Thyroid gland (tissue), 4 donors: Measurements from ENCODE around the gene NRIP1. TPM values are rescaled to one million over a fixed set of nuclear protein-coding genes. Genes with fewer than 3 reads are reported as not detected.

ENCODE experiments used
- DNase-seq, 2 donors: peaks; one replicate each; pipeline ENCODE4 v3.0.0-alpha.2; 2019
- H3K27ac ChIP-seq, 3 donors: fragments of 200-600 bp; sonication (generic); 1 replicate in 2 of 3; 2 replicates in 1 of 3; pipeline ENCODE4 v1.5.1; 2016 to 2019; ENCODE audit warnings: mild to moderate bottlenecking in 1 of 3, moderate library complexity in 1 of 3
- H3K27me3 ChIP-seq: fragments of 200-600 bp; sonication (generic); one replicate; pipeline ENCODE4 v1.5.1; 2019
- H3K36me3 ChIP-seq, 2 donors: fragments of 200-600 bp; sonication (generic); one replicate each; pipeline ENCODE4 v1.5.1; 2016 to 2019
- H3K4me1 ChIP-seq, 2 donors: fragments of 200-600 bp; sonication (generic); one replicate each; pipeline ENCODE4 v1.5.1; 2017 to 2019
- H3K4me3 ChIP-seq, 3 donors: fragments of 200-600 bp; sonication (generic); replicated peaks in 1 of 3; 1 replicate in 2 of 3; 2 replicates in 1 of 3; pipeline ENCODE4 v1.5.1; 2016; ENCODE audit warnings: mild to moderate bottlenecking in 1 of 3
- H3K9me3 ChIP-seq: fragments of 200-600 bp; sonication (generic); one replicate; pipeline ENCODE4 v1.5.1; 2017
- CTCF ChIP-seq, 6 experiments: fragments of 200-600 bp in 3 of 6; fragments of 450-650 bp in 3 of 6; sonication (generic) in 3 of 6; IDR thresholded peaks; one replicate each; pipeline ENCODE4 v1.5.1; 2016 to 2019; ENCODE audit warnings: antibody characterized with exemption in 6 of 6, mild to moderate bottlenecking in 2 of 6, inconsistent platforms in 1 of 6, moderate library complexity in 1 of 6
- POLR2A ChIP-seq, 2 donors: fragments of 450-650 bp; IDR thresholded peaks; one replicate each; pipeline ENCODE4 v1.6.1; 2017; ENCODE audit warnings: antibody characterized with exemption in 2 of 2, mild to moderate bottlenecking in 2 of 2, moderate library complexity in 1 of 2
- WGBS, 2 donors: methylation state at CpG; one replicate each; pipeline ENCODE4 v1.1.5; 2017; 5-methylcytosine and 5-hydroxymethylcytosine counted together
- intact Hi-C: fragments of 100-400 bp; cut with DNase I; formaldehyde crosslinking; loops from one replicate; pipeline ENCODE4 v1.15.1; 2023
- total RNA-seq, 4 donors: library from RNA; depleted of rRNA; stranded (reverse); fragments of >200 nt; gene quantifications; one replicate each; pipeline ENCODE4 v1.2.3, GENCODE V29; 2016

Gene NRIP1
- total RNA-seq, 4 donors from 2014 or later = 19.4 to 37.5 (median 28.2) TPM

DNA sequence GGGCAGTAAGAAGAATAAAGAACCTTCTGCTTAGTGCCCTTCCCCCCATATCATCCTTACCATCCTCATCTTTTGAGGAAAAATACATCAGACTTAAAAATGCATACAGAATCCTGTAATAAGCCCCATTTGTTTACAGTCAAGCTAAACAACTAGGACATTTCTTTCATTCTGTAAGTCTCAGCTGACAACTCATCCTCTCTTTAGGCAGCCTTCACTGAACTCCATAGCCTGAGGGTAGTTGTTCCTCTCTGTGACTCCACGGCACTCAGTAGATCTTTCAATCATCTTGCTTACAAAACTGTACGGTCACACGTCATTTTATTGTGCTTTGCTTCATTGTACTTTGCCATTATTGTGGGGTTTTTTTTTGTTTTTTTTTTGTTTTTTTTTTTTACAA is 82.5 kb downstream of the NRIP1 start:
- 81 to 89% methylated on average over 3 of the region's 3 CpGs for WGBS, 2 donors
- intact Hi-C loops = no loop called here
- Histone ChIP-seq H3K4me1 (peaks cover 0 to 5% of the 10 kb centered on the region in 2 donors), H3K27ac (no peak overlapping the region), H3K9me3 (no peaks in the 10 kb centered on the region), H3K36me3 (no peaks in the 10 kb centered on the region), H3K27me3 (no peaks in the 10 kb centered on the region), H3K4me3 (no peak overlapping the region)
- TF ChIP-seq POLR2A (IDR thresholded peaks at IDR 0.05) = no peak
- no peak for TF ChIP-seq CTCF (IDR thresholded peaks at IDR 0.05)
- no peak for DNase-seq

GRCh38 chr21:14981246-14981645 is 83.6 kb downstream of the NRIP1 start:
- peaks cover 0 to 5% of the 10 kb centered on the region in 2 donors for H3K4me1 ChIP-seq

GRCh38 chr21:14979264-14979663 is 85.5 kb downstream of the NRIP1 start:
- Histone ChIP-seq H3K27me3 (no peaks in the 10 kb centered on the region), H3K27ac (no peak overlapping the region), H3K4me3 (no peak overlapping the region), H3K9me3 (no peaks in the 10 kb centered on the region), H3K36me3 (no peaks in the 10 kb centered on the region), H3K4me1 (peaks cover 0 to 5% of the 10 kb centered on the region in 2 donors)
- intact Hi-C loops = no loop called here
- DNase-seq = no peak
- no peak for TF ChIP-seq CTCF (IDR thresholded peaks at IDR 0.05)
- no peak for TF ChIP-seq POLR2A (IDR thresholded peaks at IDR 0.05)

More at GRCh38 chr21:14981246-14981645, 83.6 kb downstream of the NRIP1 start:
- 85 to 90% methylated on average over 5 of the region's 5 CpGs for WGBS, 2 donors
- DNase-seq = no peak
- no peak for TF ChIP-seq CTCF (IDR thresholded peaks at IDR 0.05)
- TF ChIP-seq POLR2A (IDR thresholded peaks at IDR 0.05) = no peak
- no peaks in the 10 kb centered on the region for H3K27me3 ChIP-seq
- H3K4me3 ChIP-seq = no peak overlapping the region
- H3K9me3 ChIP-seq = no peaks in the 10 kb centered on the region
- H3K36me3 ChIP-seq = no peaks in the 10 kb centered on the region
- intact Hi-C loops = no loop called here
- no peak overlapping the region for H3K27ac ChIP-seq

DNA sequence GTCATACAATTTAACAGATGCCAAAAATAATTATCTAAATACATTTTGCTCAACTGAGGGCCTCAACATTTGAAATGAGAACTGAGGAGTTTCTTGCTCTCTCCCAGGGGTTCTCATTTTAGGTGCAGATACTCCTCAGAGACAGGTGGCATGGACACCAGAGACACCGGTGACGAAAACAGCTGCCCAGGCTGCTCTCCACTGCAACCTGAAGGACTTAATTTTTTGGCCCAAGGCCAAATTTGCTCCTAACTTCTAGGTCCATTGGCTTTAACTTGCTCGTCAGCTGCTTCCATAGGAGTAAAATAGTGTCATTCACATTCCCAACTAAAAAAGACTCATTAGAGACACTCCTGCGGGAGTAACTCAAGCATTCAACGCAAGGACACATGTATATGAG is 87.0 kb downstream of the NRIP1 start:
- Histone ChIP-seq H3K27ac (no peak overlapping the region), H3K36me3 (no peaks in the 10 kb centered on the region), H3K4me1 (peaks cover 0 to 5% of the 10 kb centered on the region in 2 donors), H3K9me3 (no peaks in the 10 kb centered on the region), H3K27me3 (no peaks in the 10 kb centered on the region), H3K4me3 (no peak overlapping the region)
- intact Hi-C loops = no loop called here
- TF ChIP-seq POLR2A (IDR thresholded peaks at IDR 0.05) (no peak), CTCF (IDR thresholded peaks at IDR 0.05) (no peak)
- WGBS, 2 donors = 57 to 63% methylated on average over 5 of the region's 5 CpGs
- peak; percentile 27 to 40 for DNase-seq

- no peak for DNase-seq
- Histone ChIP-seq H3K4me3 (no peak overlapping the region), H3K27ac (no peak overlapping the region), H3K27me3 (no peaks in the 10 kb centered on the region), H3K4me1 (peaks cover 0 to 5% of the 10 kb centered on the region in 2 donors), H3K9me3 (no peaks in the 10 kb centered on the region), H3K36me3 (no peaks in the 10 kb centered on the region)
- TF ChIP-seq CTCF (IDR thresholded peaks at IDR 0.05) (no peak), POLR2A (IDR thresholded peaks at IDR 0.05) (no peak)
- intact Hi-C loops = no loop called here
- 81 to 87% methylated on average over 6 of the region's 6 CpGs for WGBS, 2 donors
Observed at GRCh38 chr21:14975136-14975919, 89.5 kb downstream of the NRIP1 start.
